Activated CD8-positive, alpha-beta T cell treated with anti-CD3 and anti-CD28 coated beads for 36 hours (primary cell): ENCODE data around the gene KRT37. TPM values are rescaled to one million over a fixed set of nuclear protein-coding genes. Genes with fewer than 3 reads are reported as not detected.

Source experiments
- ATAC-seq: fragments of 200-7000 bp; cut with Tn5 transposase; one replicate; pipeline ENCODE4 v1.10.0; 2021; ENCODE audit warnings: mild to moderate bottlenecking, moderate library complexity
- CTCF ChIA-PET: fragments of 350-600 bp; sonication (Branson Sonifier 250); formaldehyde crosslinking; loops from one replicate; lab custom pipeline; 2021; ENCODE audit warnings: antibody characterized with exemption; lab: Charles Lee
- POLR2A ChIA-PET: fragments of 350-600 bp; sonication (Branson Sonifier 250); formaldehyde crosslinking; loops from one replicate; lab custom pipeline; 2021; ENCODE audit warnings: antibody characterized with exemption; lab: Charles Lee
- DNase-seq: peaks from one replicate; pipeline ENCODE4 v3.0.0-alpha.2; 2020
- H3K27ac Mint-ChIP-seq: one replicate; pipeline ENCODE4 v1.8.0; 2021; ENCODE audit warnings: mild to moderate bottlenecking, mixed read lengths
- H3K27me3 Mint-ChIP-seq: one replicate; pipeline ENCODE4 v1.8.0; 2021; ENCODE audit warnings: mixed read lengths
- H3K36me3 Mint-ChIP-seq: one replicate; pipeline ENCODE4 v1.8.0; 2021; ENCODE audit warnings: low read depth, mixed read lengths
- H3K4me1 Mint-ChIP-seq: one replicate; pipeline ENCODE4 v1.8.0; 2021; ENCODE audit warnings: low read depth, mixed read lengths
- H3K4me3 Mint-ChIP-seq: one replicate; pipeline ENCODE4 v1.8.0; 2021; ENCODE audit warnings: mild to moderate bottlenecking, moderate library complexity, mixed read lengths
- H3K9me3 Mint-ChIP-seq: one replicate; pipeline ENCODE4 v1.8.0; 2021; ENCODE audit warnings: mixed read lengths
- CTCF ChIP-seq: fragments of 200-600 bp; IDR thresholded peaks from one replicate; pipeline ENCODE4 v1.8.0; 2022; ENCODE audit warnings: antibody characterized with exemption, mild to moderate bottlenecking
- intact Hi-C: fragments of 100-400 bp; cut with micrococcal nuclease; formaldehyde crosslinking; loops from one replicate; pipeline ENCODE4 v1.10.0; 2022
- total RNA-seq, 2 experiments: library from RNA; stranded (reverse); gene quantifications; one replicate each; pipeline ENCODE4 v1.2.3, GENCODE V29; 2021

Gene KRT37
- total RNA-seq, 2 experiments from 2014 or later = not detected

GRCh38 chr17:41440531-41441033 is 16.2 kb upstream of the KRT37 start, which contains the start of gene KRT38:
TSS of gene KRT38 (minus strand) at chr17:41440983. CDS start at chr17:41440921, 62 bp downstream.
- no peak for ATAC-seq
- Mint-ChIP-seq H3K27me3 (peaks cover 4% of the 10 kb centered on the region), H3K9me3 (no peaks in the 10 kb centered on the region), H3K36me3 (no peaks in the 10 kb centered on the region), H3K4me3 (no peak within 1 kb of the TSS), H3K4me1 (no peaks in the 10 kb centered on the region), H3K27ac (no peak within 1 kb of the TSS)
- intact Hi-C loops = no loop called here
- ChIA-PET CTCF (no interaction called here), POLR2A (interaction anchor here (0.6 kb wide), 1 partner anchor 567 kb away, joined by 4 read pairs; no protein-coding TSS in a partner anchor)
- DNase-seq = no peak
- no peak for TF ChIP-seq CTCF

- Mint-ChIP-seq H3K36me3 (no peaks in the 10 kb centered on the region), H3K27me3 (peaks cover 2% of the 10 kb centered on the region), H3K4me3 (no peak overlapping the region), H3K4me1 (no peaks in the 10 kb centered on the region), H3K9me3 (no peaks in the 10 kb centered on the region), H3K27ac (no peak overlapping the region)
- intact Hi-C loops = no loop called here
- ATAC-seq (no peak), DNase-seq (no peak)
- CTCF ChIA-PET = no interaction called here
- POLR2A ChIA-PET = no interaction called here
- no peak for TF ChIP-seq CTCF
Measured at GRCh38 chr17:41439375-41439774, 15.0 kb upstream of the KRT37 start.

GRCh38 chr17:41437769-41438168 is 13.4 kb upstream of the KRT37 start:
- ChIA-PET CTCF (no interaction called here), POLR2A (no interaction called here)
- Mint-ChIP-seq H3K4me1 (no peaks in the 10 kb centered on the region), H3K36me3 (no peaks in the 10 kb centered on the region), H3K4me3 (no peak overlapping the region), H3K27ac (no peak overlapping the region), H3K9me3 (no peaks in the 10 kb centered on the region), H3K27me3 (no peaks in the 10 kb centered on the region)
- no peak for TF ChIP-seq CTCF
- intact Hi-C loops = no loop called here
- ATAC-seq (no peak), DNase-seq (no peak)

GRCh38 chr17:41437254-41437653 is 12.9 kb upstream of the KRT37 start:
- H3K36me3 Mint-ChIP-seq = no peaks in the 10 kb centered on the region
- ChIA-PET POLR2A (no interaction called here), CTCF (no interaction called here)
- no peak overlapping the region for H3K27ac Mint-ChIP-seq
- TF ChIP-seq CTCF = no peak
- intact Hi-C loops = no loop called here
- ATAC-seq = no peak
- no peak overlapping the region for H3K4me3 Mint-ChIP-seq
- no peak for DNase-seq
- no peaks in the 10 kb centered on the region for H3K9me3 Mint-ChIP-seq
- no peaks in the 10 kb centered on the region for H3K4me1 Mint-ChIP-seq
- no peaks in the 10 kb centered on the region for H3K27me3 Mint-ChIP-seq

- H3K4me1 Mint-ChIP-seq = no peaks in the 10 kb centered on the region
- H3K27ac Mint-ChIP-seq = no peak overlapping the region
- DNase-seq (no peak), ATAC-seq (no peak)
- no peaks in the 10 kb centered on the region for H3K36me3 Mint-ChIP-seq
- peaks cover 3% of the 10 kb centered on the region for H3K27me3 Mint-ChIP-seq
- no peaks in the 10 kb centered on the region for H3K9me3 Mint-ChIP-seq
- CTCF ChIA-PET = interaction anchor here (0.9 to 2.2 kb wide), 2 partner anchors 13 to 229 kb away, joined by 3 to 6 read pairs; no protein-coding TSS in a partner anchor
- no peak for TF ChIP-seq CTCF
- no peak overlapping the region for H3K4me3 Mint-ChIP-seq
- intact Hi-C loops = no loop called here
- POLR2A ChIA-PET = no interaction called here
Measured at GRCh38 chr17:41434415-41434814, 10.0 kb upstream of the KRT37 start.
